HuH-7 (cell line): ENCODE results near the gene TNFAIP8.

Experiments
- DNase-seq: peaks from one replicate; pipeline ENCODE4 v3.0.0; 2011; ENCODE audit warnings: low spot score

TNFAIP8 gene

GRCh38 chr5:119355685-119356611 is at the start of gene TNFAIP8:
TNFAIP8 (plus strand) TSS chr5:119356019; CDS start chr5:119356091, 72 bp downstream.
- no peak for DNase-seq

- DNase-seq, result no peak
Measured at GRCh38 chr5:119307170-119307569, 48.6 kb upstream of the TNFAIP8 start.

- no peak for DNase-seq
Measured at GRCh38 chr5:119309326-119309725, 46.5 kb upstream of the TNFAIP8 start.

- DNase-seq, result no peak
Measured at GRCh38 chr5:119311688-119312087, 44.1 kb upstream of the TNFAIP8 start.

- DNase-seq, result no peak
Measured at GRCh38 chr5:119312403-119312802, 43.4 kb upstream of the TNFAIP8 start.

GRCh38 chr5:119313197-119313596 is 42.6 kb upstream of the TNFAIP8 start:
- no peak for DNase-seq

- no peak for DNase-seq
Measured at GRCh38 chr5:119313658-119314605, 41.9 kb upstream of the TNFAIP8 start.

GRCh38 chr5:119315516-119315949 is 40.3 kb upstream of the TNFAIP8 start:
- DNase-seq, result no peak

- DNase-seq, result no peak
Measured at GRCh38 chr5:119316086-119316485, 39.7 kb upstream of the TNFAIP8 start.

- no peak for DNase-seq
Measured at GRCh38 chr5:119316906-119317305, 38.9 kb upstream of the TNFAIP8 start.

- no peak for DNase-seq
Measured at GRCh38 chr5:119318256-119318894, 37.4 kb upstream of the TNFAIP8 start.

GRCh38 chr5:119319401-119319800 is 36.4 kb upstream of the TNFAIP8 start:
- no peak for DNase-seq

GRCh38 chr5:119319890-119320289 is 35.9 kb upstream of the TNFAIP8 start:
- DNase-seq, result no peak

GRCh38 chr5:119321569-119322311 is 34.1 kb upstream of the TNFAIP8 start:
- DNase-seq, result no peak

GRCh38 chr5:119322312-119322947 is 33.4 kb upstream of the TNFAIP8 start:
- no peak for DNase-seq

- DNase-seq, result no peak
Measured at GRCh38 chr5:119322948-119323537, 32.8 kb upstream of the TNFAIP8 start.

- DNase-seq, result no peak
Measured at GRCh38 chr5:119323601-119324000, 32.2 kb upstream of the TNFAIP8 start.

GRCh38 chr5:119324842-119325241 is 31.0 kb upstream of the TNFAIP8 start:
- no peak for DNase-seq

GRCh38 chr5:119327018-119327417 is 28.8 kb upstream of the TNFAIP8 start:
- no peak for DNase-seq
